HuH-7.5 (cell line): ENCODE measurements around the gene MEGF11.

Experiments used
- DNase-seq: peaks from one replicate; pipeline ENCODE4 v3.0.0; 2011; ENCODE audit warnings: low spot score

MEGF11 gene

GRCh38 chr15:66114863-66115425, 138.6 kb downstream of the MEGF11 start:
- no peak for DNase-seq

DNA sequence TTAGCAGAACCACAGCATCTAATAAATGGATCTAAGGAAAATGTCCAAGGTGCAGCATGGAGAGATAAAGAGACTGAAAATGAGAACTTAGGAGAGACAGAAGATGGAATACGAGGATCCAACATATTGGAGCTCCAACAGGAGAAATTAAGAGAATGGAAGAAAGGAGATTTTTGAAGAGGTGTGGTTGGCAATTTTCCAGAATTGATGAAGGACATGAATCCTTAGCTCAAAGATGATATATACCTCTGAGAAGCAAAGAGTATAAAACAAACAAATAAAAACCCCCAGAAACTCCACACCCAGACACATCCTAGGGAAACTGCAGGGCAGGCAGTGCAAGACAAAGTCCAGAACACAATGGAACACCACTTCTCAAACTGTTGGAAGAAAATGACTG, 141.2 kb downstream of the MEGF11 start:
- no peak for DNase-seq

GRCh38 chr15:66111363-66111762, 142.2 kb downstream of the MEGF11 start:
- DNase-seq, result no peak

DNA sequence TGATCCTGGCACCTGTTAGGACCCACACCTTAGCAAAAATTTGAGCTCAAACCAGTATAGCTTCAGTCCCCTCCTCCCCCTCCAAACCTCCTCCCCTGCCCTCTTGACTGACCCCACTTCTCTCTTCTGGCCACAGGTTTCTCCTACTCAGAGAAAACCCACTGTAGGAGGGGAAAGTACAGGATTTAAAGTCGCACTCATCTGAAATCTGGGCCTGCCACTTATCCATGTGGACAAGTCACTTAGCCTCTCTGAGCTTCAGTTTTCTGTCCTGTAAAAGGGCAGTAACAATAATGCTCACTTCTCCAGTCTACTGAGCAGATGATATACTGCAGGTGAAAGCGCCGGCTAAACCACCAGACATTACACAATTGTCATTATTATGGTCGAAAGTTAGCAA, 142.7 kb downstream of the MEGF11 start:
- DNase-seq, result no peak

DNA sequence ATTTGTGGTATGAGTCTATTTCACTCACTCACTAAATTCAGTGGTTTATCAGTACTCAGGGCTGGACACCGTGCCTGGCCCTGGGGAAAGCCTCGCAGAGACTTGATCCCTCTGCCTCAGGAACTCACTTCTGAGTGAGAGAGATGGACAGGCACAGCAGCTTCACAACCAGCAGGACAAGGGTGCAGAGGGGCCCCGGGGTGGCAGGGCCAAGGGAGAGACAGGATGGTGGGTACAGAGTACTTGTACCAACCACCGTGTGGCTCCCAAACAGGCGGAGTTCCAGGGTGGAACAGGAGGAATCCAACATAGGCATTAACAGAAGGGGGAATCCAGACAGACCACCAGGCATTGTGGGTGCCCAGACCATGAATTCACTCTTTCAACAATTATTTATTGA, 143.7 kb downstream of the MEGF11 start:
- no peak for DNase-seq

DNA sequence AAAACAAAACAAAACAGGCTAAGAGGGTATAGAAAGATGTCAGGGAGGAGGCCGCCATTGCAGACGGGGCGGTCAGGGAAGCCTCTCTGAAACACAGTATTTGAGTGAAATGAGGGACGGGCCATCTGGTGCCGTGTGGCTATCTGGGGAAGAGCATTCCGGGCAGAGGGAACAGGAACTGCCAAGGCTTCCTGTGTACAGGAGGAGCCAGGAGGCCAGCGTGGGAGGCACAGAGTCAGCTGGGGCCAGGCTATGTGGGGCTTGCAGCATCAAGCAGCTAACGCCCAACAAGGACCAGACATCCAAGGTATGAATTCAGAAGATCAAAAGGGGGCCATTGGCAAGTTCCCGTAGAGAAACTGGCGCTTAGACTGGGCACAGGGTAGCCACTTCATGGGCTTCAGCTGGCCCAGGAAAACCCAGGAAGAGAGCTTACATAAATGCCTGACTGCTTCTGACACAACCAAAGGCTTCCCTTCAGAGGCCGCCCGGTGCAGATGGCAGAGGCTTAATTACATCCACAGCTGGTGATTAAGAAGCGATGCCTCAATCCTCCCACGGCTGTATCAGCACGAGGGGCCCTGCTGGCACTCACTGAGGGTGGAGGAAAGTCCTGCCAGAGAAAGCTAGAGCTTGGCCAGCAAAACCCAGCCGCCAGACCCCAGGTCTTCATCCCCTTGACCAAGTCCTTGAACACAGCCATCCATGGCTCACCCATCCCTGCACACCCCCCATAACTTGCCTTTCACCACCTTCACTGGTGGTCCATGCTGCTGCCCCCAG, 144.9 kb downstream of the MEGF11 start:
- no peak for DNase-seq

GRCh38 chr15:66107070-66107469, 146.5 kb downstream of the MEGF11 start:
- DNase-seq, result no peak

GRCh38 chr15:66105286-66106265, 148.0 kb downstream of the MEGF11 start:
- DNase-seq, result no peak

DNA sequence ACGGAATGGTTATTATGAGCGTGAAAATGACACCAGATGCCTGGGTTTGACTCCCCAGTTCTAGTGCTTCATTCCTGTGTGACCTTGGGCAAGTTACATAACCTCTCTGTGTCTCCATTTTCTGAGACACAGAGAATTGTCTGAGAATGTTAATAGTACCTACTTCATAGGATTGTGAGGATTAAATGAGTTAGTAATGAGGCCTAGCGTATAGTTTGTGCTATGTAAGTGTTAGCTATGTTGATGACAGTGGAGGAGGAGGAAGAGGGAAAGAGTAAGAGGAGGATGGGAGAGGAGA, 150.3 kb downstream of the MEGF11 start:
- no peak for DNase-seq

DNA sequence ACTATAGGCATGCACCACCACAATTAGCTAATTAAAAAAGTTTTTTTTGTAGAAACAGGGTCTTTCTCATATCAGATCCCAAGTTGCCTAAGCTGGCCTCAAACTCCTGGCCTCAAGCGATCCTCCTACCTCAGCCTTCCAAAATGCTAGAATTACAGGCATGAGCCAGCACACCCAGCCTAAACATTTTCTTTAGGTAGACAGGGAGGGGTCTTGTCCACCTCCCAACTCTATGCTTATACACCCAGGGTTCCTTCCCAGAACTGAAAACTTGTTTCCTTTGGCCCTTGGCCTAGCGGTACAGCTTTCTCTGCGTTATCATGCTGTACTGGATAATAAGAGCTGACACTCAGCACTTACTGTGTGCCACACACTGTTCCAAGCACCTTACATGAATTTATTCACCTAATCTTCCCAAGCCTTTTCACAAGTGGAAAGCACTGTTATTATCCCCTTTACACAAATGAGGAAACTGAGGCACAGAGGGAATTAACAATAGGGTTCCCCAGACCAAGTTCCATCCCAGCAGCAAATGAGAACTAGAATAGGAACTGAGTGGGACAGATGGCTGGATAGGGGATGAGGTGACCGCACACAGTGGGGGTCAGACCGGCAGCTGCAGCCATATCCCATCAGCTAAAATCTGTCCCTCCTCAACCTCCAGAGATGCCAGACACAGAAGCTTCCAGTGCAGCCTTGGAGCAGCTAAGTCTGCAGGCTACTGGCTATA, 150.8 kb downstream of the MEGF11 start:
- no peak for DNase-seq

DNA sequence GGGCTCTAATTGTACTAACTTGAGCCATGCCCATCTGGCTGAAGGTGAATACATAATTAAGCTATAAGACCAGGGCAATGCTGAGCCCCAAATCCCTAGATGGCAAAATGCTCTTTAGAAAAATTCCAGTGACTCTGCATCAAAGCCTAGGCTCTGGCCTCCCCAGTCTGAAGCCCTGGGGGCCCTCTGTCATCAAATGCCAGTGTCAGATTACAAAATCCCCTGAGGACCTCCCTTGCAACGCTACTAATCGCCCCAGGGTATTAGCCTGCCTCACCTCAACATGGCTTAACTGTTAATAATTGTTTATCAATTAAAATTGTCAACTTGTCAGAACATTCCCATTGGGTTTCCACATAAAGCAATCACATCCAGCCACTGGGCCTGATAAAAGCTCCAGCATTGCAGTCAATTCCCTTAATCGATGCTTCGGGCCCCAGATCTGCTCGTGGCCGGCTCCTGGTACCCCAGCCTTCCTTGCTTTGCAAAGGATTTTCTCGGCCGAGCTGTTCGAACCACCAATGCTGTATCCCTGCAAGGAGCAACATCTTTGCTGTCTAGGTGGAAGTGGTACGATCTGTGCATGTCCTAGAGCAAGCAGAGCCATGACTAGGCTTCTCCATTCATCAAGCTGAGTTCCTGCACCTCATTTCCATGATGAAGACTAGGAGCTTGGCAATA, 151.7 kb downstream of the MEGF11 start:
- no peak for DNase-seq

DNA sequence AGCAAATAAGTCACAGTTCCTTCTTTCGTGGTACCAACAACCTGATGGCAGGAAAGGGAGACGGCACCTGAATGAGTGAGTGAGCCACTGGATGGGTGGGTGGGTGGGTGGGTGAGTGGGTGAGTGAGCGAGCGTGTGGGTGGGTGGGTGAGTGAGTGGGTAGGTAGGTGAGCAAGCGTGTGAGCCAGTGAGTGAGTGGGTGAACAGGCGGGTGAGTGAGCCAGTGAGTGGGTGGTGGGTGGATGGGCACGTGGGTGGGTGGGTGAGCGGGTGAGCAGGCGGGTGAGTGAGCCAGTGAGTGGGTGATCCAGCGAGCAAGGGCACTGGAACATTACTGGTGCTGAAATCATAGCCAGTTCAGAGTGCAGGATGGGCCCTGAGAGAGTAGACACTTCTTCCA, 152.8 kb downstream of the MEGF11 start:
- no peak for DNase-seq

- DNase-seq, result no peak
Observed at GRCh38 chr15:66099950-66100671, 153.4 kb downstream of the MEGF11 start.

DNA sequence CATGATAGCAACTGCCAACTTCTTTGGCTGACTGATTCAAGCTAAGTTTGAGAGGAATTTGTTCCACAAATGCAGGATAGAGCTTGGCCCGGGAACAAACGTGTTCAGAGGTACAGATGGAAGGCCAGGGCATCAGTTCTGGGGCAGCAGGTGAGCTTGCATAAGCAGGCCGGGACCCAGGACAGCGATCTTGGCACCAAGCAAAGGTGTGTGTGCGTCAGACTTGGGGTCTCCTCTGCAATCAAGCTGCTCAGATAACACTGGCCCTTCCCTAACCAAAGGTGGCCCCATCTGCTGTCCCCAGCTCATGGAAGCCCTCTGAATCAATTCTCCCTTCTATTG, 155.6 kb downstream of the MEGF11 start:
- DNase-seq, result no peak

DNA sequence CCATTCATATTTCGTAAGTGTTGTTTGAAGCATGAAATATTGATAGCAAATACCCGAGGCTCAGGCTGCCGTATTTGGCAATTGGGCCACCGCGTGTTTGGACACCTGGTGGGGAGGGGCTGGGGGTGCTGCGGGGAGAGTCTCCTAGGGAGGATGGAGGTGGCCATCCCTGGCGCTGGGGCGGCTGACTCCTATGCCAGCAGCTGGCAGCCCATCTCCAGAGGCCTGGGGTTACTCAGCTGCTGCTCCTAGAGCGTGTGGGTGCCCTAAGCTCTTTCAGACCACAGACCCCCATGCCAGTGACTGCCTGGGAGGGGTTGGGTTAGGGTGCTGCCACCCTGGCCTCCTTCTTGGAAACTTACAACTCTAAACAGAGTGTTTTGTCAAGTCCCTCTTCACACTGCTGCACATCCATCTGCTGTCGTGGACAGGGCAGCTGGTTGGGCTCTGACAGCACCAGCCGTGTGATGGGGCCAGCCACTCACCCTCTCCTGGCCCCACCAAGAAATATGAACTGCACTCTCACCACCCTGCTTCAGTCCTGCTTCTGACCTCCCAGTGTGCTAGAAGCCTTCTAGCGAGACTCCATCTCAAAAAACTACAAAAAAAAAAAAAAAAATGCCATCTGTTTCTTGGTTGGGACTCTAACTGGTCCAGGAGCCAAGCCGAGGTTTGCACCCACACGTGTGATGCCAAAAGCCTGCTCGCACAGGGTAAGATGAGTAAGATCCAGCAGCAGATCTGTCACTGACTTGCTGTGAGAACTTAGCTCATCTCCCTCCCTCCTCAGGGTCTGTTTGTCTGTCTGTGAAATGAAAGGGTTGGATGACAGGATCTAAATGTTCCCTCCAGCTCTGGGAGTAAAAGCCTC, 156.2 kb downstream of the MEGF11 start:
- DNase-seq, result no peak

DNA sequence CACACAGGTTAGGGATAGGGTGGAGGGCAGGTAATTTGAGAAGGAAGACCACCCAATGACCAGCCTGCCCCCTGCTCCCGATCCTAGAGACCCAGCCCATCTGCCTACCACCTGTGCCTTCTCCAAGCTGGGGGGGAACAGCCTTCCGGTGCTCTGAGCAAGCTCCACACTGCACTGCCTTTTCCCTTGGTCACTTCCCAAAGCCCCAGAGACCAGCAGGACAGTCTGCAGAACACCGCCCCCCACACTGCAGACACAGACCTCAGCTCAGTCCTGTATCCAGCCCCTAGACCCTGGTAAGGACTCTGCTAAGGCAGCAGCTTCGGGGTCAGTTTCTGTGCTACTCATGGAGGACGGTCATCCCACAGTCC, 156.9 kb downstream of the MEGF11 start:
- no peak for DNase-seq

DNA sequence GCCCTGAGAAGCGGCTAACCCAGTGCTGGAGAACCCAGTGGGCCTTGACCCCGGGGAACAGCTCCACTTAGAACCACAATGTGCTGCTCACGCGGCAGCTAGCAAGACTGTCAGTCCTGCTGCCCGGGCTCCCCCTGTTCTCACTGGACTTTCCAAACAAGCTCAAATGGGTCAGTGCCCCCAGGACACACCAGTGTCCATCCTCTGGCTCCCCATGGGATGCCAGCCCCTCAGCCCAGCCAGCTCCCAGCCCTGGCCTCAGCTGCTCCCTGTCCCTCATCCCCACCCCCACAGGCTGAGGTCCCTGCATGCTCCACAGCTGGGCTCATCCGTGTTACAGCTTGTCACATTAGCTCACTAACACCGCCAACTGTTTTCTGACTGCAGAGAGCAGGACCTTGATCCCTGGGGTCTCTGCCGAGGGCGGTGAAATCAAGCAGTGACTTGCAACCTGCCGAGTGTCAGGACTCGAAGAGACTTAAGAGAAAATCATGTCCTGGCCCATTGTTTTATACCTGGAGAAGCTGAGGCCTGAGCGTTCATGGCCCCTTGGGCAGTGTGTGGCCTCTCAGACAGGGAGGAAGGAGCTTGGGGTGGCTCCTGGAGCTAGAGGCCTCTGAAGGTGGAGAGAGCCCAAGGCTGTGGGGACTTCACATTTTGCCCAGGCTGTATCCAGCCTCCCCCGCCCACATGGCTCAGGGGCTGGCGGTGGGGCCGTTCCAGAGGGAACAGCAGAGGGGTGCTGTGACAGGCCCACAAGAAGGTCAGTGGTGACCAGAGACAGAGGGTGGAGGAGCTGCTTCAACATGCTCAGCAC, 157.5 kb downstream of the MEGF11 start:
- DNase-seq, result no peak

GRCh38 chr15:66094331-66094730, 159.2 kb downstream of the MEGF11 start:
- DNase-seq, result no peak
